NCI-H1694 (cell line): ENCODE results near the gene NPC1.
A peak's percentile ranks its signal among the peaks of the same experiment; 100 is the strongest.
"Not testable (repeated sequence)": the region's sequence is repeated elsewhere in the genome, so short reads cannot be mapped to it uniquely, and the experiment has no call there.

Source experiments
- DNase-seq: peaks from one replicate; lab custom pipeline; 2025; lab: John Stamatoyannopoulos, UW

The NPC1 gene

DNA sequence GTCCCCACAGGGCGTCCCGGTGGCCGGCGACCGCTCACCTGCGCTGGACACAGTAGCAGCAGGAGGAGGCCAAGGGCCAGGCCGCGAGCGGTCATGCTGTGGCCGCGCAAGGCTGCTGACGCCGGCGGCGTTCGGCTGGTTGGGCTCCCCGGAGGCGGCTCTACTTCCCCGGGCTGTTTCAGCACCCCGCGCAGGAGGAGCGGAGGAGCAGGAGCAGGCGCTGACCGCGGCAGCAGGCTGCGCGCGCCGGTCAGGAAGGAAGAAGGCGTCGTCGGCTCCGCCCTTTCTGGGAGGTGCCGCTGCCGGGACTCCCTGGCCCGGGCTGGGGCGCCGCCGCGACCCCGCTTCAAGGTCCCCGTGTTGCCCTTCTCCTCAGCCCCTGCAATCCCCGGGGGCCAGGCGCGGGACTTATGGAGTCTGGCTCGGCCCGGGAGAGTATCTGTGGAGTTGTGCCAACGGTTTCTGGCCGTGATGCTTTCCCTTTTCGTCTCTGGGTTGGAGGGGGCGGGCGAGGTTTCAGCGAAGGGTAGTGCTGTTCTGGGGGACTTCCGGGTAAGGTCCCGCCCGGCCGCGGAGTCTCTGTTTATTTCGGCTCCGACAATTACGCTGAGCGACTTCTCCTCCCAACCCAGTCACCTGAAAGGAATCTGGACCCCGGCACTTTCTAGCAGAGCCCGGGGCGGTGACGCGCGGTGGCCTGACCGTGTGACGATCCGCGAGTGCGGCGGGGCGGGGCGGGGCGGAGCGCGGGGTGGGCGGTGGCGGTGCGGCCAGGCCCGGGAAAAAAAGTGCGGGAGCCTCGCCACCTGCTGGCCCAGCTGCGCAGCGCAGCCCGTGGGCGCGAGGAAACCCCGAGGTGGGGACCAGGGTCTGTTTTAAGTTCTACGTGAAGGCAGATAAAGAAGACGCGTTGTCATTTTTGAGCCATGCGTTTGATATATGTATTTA, at the start of gene NPC1:
Gene NPC1, minus strand, starts transcription at position 258 of the 948 bp plus-strand sequence. Its CDS starts 163 bp downstream, at position 95.
- DNase-seq = peak; percentile 78

DNA sequence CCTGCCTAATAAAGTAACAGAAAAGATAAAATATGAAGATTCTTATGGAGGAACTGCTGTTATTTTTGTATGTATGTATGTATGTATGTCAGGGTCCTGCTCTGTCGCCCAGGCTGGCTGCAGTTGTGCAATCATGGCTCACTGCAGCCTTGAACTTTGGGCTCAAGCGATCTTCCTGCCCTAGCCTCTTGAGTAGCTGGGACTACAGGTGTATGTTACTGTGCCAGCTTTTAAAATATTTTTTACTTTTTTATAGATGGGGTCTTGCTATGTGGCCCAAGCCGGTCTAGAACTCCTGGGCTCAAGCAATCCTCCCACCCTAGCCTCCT, 49.7 kb upstream of the NPC1 start:
- no peak for DNase-seq

DNA sequence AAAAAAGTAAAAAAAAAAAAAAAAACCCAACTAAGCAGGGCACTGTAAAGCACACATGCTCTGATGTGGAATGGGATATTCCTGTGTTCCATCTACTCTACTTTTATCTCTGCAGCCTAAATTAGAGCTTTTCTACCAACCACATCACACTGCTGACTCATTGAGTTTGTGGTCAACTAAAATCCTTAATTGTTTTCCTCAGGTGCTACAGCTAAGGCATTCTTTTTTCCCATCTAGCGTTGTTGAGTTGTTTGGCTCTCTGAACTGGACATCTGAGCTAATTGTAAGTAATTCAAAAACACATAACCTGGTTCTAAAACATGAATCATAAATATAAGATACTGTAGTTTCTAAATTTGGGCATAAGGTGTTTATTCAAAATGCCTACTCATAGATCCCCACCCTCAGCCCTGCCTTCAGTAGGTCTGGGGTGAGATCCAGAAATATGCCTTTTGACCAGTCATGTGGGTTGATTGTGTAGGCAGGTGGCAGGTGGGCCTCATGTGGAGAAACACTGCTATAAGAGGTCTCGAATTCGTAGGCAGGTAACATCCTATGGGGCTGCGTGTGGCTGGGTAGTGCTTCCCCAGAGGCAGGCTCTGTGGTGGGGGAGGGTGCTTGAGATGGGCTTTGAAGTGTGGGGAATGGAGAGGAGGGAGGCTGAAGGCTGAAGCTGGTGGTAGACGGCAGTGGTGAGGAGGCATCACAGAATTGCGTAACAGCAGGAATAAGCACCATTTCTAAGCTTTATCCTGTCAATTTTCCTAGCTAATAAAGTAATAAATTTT, 49.2 kb upstream of the NPC1 start:
- DNase-seq = no peak

DNA sequence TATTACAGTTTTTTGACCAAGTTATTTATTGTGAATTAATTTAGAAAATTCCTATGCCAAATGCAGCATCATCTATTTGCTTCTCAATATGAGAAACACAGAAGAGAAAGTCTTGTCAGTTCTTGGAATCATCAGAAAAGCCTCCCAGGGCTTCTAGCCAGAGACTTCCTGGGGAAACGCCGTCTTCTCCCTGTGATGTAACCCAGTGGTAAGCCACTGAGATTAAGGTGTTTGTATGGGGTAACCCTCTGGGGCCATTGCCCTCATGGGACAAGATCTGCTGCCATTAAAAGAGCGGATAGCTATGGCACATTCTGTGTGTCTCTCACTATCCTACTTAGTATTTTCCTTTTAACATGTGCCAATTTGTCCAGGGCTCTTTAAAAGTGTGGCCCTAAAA, 48.4 kb upstream of the NPC1 start:
- no peak for DNase-seq

DNA sequence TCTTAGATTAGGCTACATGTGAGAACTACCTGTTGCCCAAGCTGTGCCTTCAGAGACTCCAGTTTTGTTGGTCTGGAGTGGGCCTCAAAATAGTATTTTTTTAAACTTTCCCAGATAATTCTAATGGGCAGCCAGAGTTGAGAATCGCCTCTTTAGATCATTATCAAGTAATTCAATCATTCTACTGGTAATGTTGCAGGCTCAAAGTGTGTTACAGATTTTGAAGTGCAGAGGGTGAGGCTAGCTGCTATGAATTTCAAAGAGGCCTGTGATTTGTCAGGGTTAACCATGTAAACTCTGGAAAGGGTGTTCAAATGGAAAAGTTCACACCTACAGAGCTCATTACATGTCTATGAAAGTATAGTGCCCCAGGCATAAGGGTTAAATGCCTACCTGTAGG, 46.3 kb upstream of the NPC1 start:
- DNase-seq = no peak

DNA sequence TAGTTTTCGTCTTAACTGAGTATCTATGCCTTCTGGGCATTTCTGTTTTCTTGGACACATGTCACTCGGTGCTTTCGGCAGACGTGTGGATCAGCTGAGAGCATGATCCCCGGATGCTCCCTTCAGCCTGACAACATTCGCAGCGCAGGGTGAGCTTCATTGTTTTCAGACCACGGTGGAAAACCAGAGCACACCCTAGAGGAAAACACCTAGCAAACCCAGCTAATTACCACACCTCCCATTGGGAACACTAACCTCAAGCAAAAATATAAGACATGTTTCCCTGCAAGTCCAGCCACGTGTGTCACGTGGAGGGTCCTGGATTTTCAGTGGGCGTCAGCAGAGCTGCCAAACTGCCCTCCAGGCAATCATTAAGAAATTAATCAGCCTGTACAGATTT, 45.4 kb upstream of the NPC1 start:
- no peak for DNase-seq

DNA sequence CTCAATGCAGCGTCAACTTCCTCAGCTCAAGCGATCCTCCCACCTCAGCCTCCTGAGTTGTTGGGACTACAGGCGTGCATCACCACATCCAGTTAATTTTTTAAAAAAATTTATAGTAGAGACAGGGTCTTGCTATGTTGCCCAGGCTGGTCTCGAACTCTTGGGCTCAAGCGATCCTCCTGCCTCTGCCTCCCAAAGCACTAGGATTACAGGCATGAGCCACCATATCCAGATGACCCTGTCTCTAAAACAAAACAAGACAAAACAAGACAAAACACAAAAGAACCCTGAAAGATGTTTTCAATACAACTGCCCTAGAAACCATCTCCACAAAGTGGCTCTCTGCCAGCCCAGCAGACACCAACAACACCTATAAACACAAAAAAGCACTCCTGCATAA, 45.0 kb upstream of the NPC1 start:
- DNase-seq = no peak

DNA sequence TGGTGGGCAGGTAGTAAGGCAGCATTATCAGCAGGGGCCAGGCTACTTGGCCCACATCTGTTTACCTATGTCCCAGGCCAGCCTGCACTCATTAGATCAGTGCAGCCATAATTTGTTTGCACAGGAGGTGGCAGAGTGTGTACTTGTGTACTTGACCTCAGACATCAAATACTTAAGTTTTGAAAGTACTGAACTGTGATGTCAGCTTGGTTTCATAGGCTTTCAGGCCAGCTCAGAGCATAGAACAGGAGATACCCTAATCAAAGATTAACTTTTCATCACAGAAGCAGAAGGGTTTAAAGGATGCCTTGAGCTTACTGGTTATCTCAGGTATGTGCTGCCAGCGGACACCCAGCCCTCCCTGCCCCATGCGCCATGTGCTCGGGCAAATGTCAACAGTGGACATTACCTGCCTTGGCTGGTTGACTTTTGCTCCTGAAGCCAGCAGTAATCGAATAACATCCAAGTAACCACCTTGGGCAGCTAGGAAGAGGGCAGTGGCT, 43.2 kb upstream of the NPC1 start:
- DNase-seq = no peak

DNA sequence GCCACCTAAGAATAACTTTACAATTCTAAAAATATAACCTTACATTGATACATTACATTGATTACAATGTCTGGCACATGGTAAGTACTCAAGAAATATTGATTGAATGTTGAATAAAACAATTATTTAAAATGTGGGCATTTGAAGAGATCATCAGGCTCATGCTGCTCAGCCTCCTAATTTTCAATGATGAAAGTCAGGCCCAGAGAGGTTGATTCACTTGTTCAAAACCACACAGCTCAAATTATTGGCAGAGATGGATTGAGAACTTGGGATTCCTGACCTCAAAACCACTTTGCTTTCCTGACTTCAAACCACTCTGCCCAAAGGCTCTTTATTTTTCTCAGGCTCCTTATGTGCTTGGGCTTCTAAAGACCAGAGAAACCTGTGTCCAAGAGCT, 41.7 kb upstream of the NPC1 start:
- DNase-seq = no peak

DNA sequence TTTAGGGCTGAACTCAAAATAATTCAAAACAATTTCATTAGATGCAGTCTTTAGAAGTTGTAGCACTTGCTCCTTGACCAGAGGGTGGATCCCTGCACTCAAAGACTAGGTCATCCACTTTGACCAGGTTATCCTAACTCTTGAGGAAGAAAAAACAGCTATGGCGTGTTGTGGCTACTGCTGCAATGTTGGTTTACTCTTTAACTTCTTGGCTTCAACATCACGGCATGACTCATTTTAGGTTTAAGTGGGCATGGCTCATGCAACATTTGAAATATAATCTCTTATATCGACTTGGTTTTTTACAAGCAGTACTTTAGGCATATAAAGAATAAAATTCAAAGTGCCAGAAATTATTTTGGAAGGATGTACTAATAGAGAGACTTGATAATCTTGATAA, 41.0 kb upstream of the NPC1 start:
- DNase-seq = no peak

DNA sequence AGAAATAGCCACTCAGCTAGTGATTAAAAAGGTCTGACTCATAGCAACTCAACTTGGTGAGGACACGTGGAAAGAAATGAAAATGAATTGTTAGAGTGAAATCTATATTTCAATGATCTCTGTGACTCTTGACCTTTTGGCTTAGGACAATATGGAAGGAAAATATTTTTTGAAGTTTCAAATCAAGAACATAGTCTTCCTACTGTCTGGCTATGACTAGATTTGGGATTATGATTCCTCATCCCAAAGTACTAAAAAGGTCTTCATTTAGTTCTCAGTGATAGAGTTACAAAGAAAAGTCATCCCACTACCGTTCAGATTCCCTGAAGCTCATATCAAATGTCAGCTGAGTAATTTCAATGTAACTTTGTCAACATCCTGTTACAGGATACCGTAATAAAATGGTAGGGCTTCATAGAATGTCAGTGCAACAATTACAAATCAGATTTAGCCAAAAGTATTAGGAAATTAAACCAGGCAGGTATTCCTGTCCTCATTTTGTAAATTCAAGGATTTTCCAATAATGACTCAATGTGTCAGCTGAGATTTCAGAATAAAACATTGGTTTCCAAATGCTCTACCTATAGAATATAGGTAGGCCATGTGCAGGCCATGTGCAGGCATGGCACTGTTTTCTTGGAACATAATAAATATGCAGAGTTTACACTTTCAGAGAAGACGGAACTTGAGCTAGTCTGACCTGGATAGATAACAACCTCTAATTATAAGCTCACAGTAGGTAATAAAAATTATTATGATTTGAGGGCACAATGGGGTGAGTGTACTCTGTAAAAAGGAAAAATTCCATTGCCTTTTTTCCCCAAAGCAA, 40.4 kb upstream of the NPC1 start:
- no peak for DNase-seq

DNA sequence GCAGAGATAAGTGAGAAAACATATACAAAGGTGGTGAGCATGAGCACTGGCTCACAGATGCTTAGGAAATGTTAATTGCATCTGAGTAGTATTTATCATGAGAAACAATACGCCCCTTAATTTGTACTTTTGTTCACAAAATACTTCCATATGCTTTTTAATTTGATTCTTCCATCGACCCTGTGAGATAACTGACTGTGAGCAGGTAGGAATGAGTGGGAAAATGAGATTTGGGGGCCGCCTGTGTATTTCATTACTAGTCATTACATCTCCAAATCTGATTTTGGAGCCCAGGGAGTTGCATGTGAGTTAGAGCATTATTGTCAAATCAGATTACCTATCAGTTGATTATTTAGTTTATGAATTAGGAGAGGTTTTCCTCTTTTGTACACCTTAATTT, 36.7 kb upstream of the NPC1 start:
- DNase-seq = no peak

DNA sequence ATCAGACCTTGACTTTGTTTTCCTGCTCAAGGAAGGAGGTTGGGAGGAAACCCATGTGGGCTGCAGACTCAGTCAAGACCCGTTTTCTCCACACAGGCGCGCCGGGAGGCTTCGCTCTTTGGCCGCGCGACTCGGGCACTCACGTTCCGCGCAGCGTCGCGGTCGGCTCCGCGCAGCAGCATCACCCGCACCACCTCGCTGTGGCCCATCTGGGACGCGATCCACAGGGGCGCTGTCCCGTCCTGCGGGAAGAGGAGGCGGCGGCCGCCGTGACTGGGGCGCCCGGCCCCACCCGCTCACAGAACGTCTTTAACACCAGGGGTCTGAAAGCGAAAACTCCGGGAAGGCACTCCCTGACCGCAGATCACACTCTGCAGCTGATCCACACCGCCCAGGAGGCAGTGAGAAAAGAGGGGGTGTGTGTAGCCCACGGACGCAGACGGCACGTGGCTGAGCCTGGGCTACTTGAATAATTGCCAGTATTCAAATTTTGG, 33.1 kb upstream of the NPC1 start:
- no peak for DNase-seq

DNA sequence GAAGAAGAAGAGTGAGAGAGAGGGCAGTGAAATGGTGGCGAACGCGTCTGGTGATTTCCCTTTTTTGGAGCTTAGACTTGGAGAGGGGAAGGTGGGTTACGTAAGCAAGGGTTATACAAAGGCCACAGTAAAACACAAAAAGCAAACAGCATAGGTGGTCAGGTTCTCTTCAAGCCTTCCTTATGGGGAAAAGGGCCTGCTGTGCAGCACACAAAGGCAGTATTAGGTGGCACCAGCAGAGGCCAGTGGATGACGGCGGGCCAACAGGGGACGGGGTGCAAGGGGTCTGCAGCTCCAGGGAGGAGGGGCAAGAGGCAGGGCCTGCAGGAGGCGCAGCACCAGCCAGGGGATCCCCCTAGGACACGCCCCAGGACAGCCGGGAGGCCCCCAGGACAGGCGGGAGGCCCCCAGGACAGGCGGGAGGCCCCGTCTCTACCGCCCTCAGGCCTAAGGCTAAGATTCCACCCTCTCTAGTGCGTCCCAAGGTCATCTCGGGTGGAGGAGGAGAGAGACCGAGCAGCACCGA, 32.6 kb upstream of the NPC1 start:
- no peak for DNase-seq

DNA sequence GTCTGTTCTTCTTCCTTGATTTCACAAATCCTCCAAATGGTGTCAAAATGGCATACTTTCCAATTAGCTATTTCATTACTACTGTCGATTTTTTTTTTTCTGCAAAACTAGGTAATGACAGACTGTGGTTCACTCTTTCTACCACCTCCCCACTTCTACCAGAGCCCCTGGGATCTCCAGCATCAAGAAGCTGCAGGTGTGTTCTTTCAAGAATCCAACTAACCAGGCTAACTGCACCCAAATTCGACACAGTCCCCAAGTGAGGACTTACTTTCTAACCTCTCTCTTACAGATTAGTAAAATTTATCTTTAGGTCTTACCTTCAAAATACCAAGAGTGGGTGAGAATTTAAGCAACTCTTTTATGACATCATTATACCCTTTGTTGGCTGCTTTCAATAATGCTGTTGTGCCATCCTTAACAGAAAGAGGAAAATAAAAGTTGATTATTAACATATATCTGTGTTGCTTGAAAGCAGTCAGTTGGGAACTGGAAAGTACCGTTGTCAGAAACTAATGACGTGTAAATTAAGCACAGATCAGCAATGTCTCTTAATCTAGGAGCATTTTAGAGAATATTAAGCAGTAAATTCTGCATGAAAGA, 31.2 kb upstream of the NPC1 start:
- DNase-seq = no peak

DNA sequence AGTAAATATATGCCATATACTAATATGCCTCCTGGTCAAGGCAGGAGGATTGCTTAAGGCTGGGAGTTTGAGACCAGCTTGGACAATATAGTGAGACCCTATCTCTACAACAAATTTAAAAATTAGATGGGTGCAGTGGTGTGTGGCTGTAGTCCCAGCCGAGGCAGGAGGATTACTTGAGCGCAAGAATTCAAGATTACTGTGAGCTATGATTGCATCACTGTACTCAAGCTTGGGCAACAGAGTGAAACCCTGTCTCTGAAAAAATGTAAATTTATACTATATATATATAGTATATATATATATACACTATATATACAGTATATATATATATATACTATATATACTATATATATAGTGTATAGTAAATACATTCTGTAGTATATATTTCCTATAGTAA, 30.0 kb upstream of the NPC1 start:
- no peak for DNase-seq

DNA sequence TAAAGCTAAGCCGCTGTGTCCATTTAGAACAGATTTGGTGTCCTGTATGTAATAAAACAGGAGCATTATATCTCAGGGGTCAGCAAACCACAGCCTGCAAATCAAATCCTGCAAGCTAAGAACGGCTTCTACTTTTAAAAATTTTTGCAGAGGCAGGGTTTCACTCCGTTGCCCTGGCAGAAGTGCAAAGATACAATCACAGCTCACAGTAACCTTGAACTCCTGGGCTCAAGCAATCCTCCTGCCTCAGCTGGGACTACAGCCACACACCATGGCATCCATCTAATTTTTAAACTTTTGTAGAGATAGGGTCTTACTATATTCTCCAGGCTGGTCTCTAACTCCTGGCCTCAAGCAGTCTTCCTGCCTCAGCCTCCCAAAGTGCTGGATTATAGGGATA, 28.6 kb upstream of the NPC1 start:
- DNase-seq = no peak

DNA sequence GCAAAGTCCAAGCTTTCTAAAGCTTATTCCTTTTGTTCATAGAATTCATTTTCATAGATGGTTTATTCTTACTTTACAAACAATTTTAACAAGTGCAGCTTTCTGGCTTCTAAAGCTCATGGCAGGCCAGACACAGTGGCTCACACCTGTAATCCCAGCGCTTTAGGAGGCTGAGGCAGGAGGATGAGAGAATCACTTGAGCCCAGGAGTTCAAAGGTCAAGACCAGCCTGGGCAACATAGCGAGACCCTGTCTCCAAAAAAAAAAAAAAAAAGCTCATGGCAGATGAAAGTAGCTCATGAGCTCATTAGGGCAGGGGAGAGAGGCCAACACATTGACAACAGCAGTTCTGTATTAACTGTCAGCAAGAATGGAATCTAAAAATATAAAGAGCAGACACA, 28.1 kb upstream of the NPC1 start:
- DNase-seq = no peak

DNA sequence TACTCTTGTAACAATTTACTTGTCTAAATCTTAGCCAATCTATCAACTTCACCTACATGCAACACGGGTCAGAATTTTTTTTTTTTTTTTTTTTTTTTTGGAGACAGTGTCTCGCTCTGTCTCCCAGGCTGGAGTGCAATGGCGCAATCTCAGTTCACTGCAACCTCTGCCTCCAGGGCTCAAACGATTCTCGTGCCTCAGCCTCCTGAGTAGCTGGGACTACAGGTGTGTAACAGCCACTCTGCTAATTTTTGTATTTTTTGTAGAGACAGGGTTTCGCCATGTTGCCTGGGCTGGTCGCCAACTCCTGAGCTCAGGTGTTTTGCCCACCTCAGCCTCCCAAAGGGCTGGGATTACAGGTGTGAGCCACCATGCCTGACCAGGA, 26.8 kb upstream of the NPC1 start:
- DNase-seq = not testable (repeated sequence)

DNA sequence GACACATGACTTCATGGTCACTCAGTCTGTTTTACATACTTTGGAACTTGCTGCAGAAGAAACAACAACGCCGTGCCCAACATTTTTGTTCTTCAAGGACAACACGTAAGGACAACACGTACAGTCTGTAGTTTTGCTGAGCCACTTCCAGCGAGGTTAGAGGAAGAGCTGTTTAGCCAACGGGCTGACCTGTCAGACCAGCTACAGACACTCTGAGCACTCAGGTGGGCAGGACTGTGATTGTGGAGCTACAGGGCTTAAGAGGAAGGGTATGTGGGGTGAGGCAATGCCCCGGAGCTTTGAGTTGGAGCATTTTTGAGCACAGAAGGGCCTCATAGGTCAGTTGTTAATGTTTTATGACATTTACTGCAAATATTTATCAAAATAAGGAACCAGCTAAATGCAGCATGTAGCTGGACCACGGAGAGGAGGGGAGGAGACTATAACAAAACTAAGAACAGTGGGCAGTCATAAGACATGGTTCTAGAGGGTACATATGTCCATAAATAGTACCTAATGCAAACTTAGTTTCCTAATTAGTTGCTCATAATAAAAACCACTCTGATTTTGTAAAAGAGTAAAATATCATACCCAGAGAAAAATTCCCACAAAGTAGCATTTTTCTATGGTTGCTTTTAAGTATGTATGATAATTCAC, 26.3 kb upstream of the NPC1 start:
- DNase-seq = no peak
